GM12878 (cell line): ENCODE results near the gene TET3. TPM values are rescaled to one million over a fixed set of nuclear protein-coding genes. Genes with fewer than 3 reads are reported as not detected.

Experiments
- CEBPZ ChIP-seq: fragments of 150-350 bp; IDR thresholded peaks from 2 replicates; pipeline ENCODE4 v1.6.1; 2016; ENCODE audit warnings: low read depth, low read length
- KAT2A ChIP-seq: conservative IDR thresholded peaks from 2 replicates; pipeline ENCODE4 v1.6.1; 2011; ENCODE audit warnings: low read depth, low read length; ENCODE audit not compliant: control insufficient read depth
- NFYA ChIP-seq: IDR thresholded peaks from 2 replicates; pipeline ENCODE4 v1.6.1; 2011; ENCODE audit warnings: low read depth, mild to moderate bottlenecking, low read length, improper control_type of control experiment, borderline replicate concordance
- POU2F2 ChIP-seq: IDR thresholded peaks from 3 replicates; pipeline ENCODE4 v1.6.1; 2011; ENCODE audit warnings: low read depth, mild to moderate bottlenecking, low read length, borderline replicate concordance
- RAD21 ChIP-seq: IDR thresholded peaks from 2 replicates; pipeline ENCODE4 v1.6.1; 2011; ENCODE audit warnings: mild to moderate bottlenecking, low read depth, low read length, moderate library complexity; ENCODE audit not compliant: insufficient read depth
- RELB ChIP-seq: fragments of 450-650 bp; IDR thresholded peaks from 2 replicates; pipeline ENCODE4 v1.6.1; 2017; ENCODE audit warnings: low read depth, mild to moderate bottlenecking, moderate library complexity
- SMC3 ChIP-seq: IDR thresholded peaks from 2 replicates; pipeline ENCODE4 v1.6.1; 2011; ENCODE audit warnings: low read length, improper control_type of control experiment, borderline replicate concordance
- TBL1XR1 ChIP-seq: IDR thresholded peaks from 2 replicates; pipeline ENCODE4 v1.6.1; 2012; ENCODE audit warnings: low read depth, low read length, improper control_type of control experiment
- ZBTB4 ChIP-seq: fragments of 450-650 bp; formaldehyde crosslinking; IDR thresholded peaks from 2 replicates; pipeline ENCODE4 v1.4.0; 2022; ENCODE audit warnings: mild to moderate bottlenecking, moderate library complexity
- polyA plus RNA-seq, 11 experiments: library from polyadenylated mRNA; depleted of rRNA in 4 of 11; unstranded in 6 of 11; stranded (reverse) in 5 of 11; fragments of >200 nt; fragmentation: Nextera tagmentation in 4 of 11; fragmentation: Illumina TruSeq in 1 of 11; extraction: Ambion mirVana in 4 of 11; extraction: Trizol in 1 of 11; gene quantifications; 1 replicate in 1 of 11; 2 replicates in 10 of 11; pipeline versions ENCODE4 v1.2.1 to v1.2.3, GENCODE V29; 2011 to 2016; ENCODE audit warnings: inconsistent platforms in 2 of 11, missing spikeins in 2 of 11, low read depth in 1 of 11
- total RNA-seq, 4 experiments: library from RNA; depleted of rRNA in 3 of 4; stranded (reverse); fragments of >200 nt in 3 of 4; fragmentation: Illumina TruSeq in 1 of 4; extraction: Trizol in 1 of 4; gene quantifications; 2 replicates each; pipeline versions ENCODE4 v1.2.1 to v1.2.3, GENCODE V29; 2013 to 2021

Gene TET3
- total and polyA plus RNA-seq, 10 of the 15 experiments (the other 5 are each of a cell fraction or from before 2014, with no cell fraction given) = 0.77 to 25.9 (median 8.5) TPM

- TF ChIP-seq CEBPZ = no peak
- TF ChIP-seq POU2F2 = no peak
- no peak for TF ChIP-seq ZBTB4
- no peak for TF ChIP-seq RELB
- no peak for TF ChIP-seq KAT2A
- TF ChIP-seq NFYA = no peak
- TF ChIP-seq RAD21 = 0 out of 2 replicates have a peak, but pooled peaks have one; percentile 10
- TF ChIP-seq SMC3 = peak; percentile 7; the same call in 1 of the 2 replicates
- peak; percentile 29; the same call in 1 of the 2 replicates for TF ChIP-seq TBL1XR1
- TF ChIP-seq, all 136 proteins: peak for 8
Observed at GRCh38 chr2:74001781-74002504, 17.2 kb downstream of the TET3 start (continued).
